SK-N-SH treated with all-trans-retinoic acid at 6 μM for 48 hours (cell line): ENCODE measurements around the gene RWDD4.

Source experiments
- ATAC-seq: fragments of 200-7000 bp; cut with Tn5 transposase; 3 replicates; pipeline ENCODE4 v1.9.1; 2020; ENCODE audit warnings: mild to moderate bottlenecking, moderate library complexity
- ARNTL ChIP-seq: fragments of 450-650 bp; formaldehyde crosslinking; IDR thresholded peaks from 2 replicates; pipeline ENCODE4 v1.5.0; 2020; ENCODE audit warnings: low read depth, mild to moderate bottlenecking, moderate library complexity, borderline replicate concordance
- BACH2 ChIP-seq: fragments of 250-450 bp; sonication (Bioruptor Pico); IDR thresholded peaks from 2 replicates; pipeline ENCODE4 v1.9.0; 2021; ENCODE audit warnings: mild to moderate bottlenecking, borderline replicate concordance
- CSDC2 ChIP-seq: fragments of 250-450 bp; sonication (Bioruptor Pico); IDR thresholded peaks from 2 replicates; pipeline ENCODE4 v1.5.0; 2020; ENCODE audit warnings: mild to moderate bottlenecking, moderate library complexity
- CSRNP3 ChIP-seq: fragments of 250-450 bp; sonication (Bioruptor Pico); IDR thresholded peaks from 2 replicates; pipeline ENCODE4 v1.5.1; 2021; ENCODE audit warnings: mild to moderate bottlenecking, moderate library complexity
- RARB ChIP-seq: fragments of 250-450 bp; sonication (Bioruptor Pico); IDR thresholded peaks from 2 replicates; pipeline ENCODE4 v1.8.0; 2021; ENCODE audit warnings: mild to moderate bottlenecking, moderate library complexity
- TCF4 ChIP-seq: fragments of 250-450 bp; sonication (Bioruptor Pico); IDR thresholded peaks from 2 replicates; pipeline ENCODE4 v1.8.0; 2021; ENCODE audit warnings: mild to moderate bottlenecking, moderate library complexity, borderline replicate concordance
- ZC3H10 ChIP-seq: fragments of 250-450 bp; sonication (Bioruptor Pico); IDR thresholded peaks from 2 replicates; pipeline ENCODE4 v1.5.1; 2021; ENCODE audit warnings: mild to moderate bottlenecking, moderate library complexity
- ZFP3 ChIP-seq: fragments of 250-450 bp; sonication (Bioruptor Pico); IDR thresholded peaks from 2 replicates; pipeline ENCODE4 v1.5.0; 2020; ENCODE audit warnings: mild to moderate bottlenecking, moderate library complexity
- ZNF565 ChIP-seq: fragments of 450-650 bp; formaldehyde crosslinking; conservative IDR thresholded peaks from 2 replicates; pipeline ENCODE4 v1.5.0; 2020; ENCODE audit warnings: low read depth, mild to moderate bottlenecking, moderate library complexity
- ZNF70 ChIP-seq: fragments of 450-650 bp; formaldehyde crosslinking; IDR thresholded peaks from 2 replicates; pipeline ENCODE4 v1.5.0; 2020; ENCODE audit warnings: mild to moderate bottlenecking, moderate library complexity
- ZNF8 ChIP-seq: fragments of 450-650 bp; formaldehyde crosslinking; IDR thresholded peaks from 2 replicates; pipeline ENCODE4 v1.5.0; 2020; ENCODE audit warnings: mild to moderate bottlenecking, moderate library complexity
- TF ChIP-seq, protein P1 (sequence below): fragments of 250-450 bp; sonication (Bioruptor Pico); IDR thresholded peaks from 2 replicates; pipeline ENCODE4 v1.5.1; 2020; ENCODE audit warnings: low read depth, mild to moderate bottlenecking, moderate library complexity
- TF ChIP-seq, protein P2 (sequence below): fragments of 250-450 bp; sonication (Bioruptor Pico); IDR thresholded peaks from 2 replicates; pipeline ENCODE4 v1.8.0; 2021; ENCODE audit warnings: low read depth, mild to moderate bottlenecking, moderate library complexity, borderline replicate concordance
- TF ChIP-seq, protein P3 (sequence below): fragments of 250-450 bp; sonication (Bioruptor Pico); IDR thresholded peaks from 2 replicates; pipeline ENCODE4 v1.8.0; 2020; ENCODE audit warnings: mild to moderate bottlenecking, moderate library complexity, borderline replicate concordance
- TF ChIP-seq, protein P4 (sequence below): fragments of 250-450 bp; sonication (Bioruptor Pico); IDR thresholded peaks from 2 replicates; pipeline ENCODE4 v1.5.0; 2020; ENCODE audit warnings: mild to moderate bottlenecking, moderate library complexity

Gene RWDD4

GRCh38 chr4:183670960-183671555, 12.1 kb upstream of the RWDD4 start (continued):
- no peak for TF ChIP-seq CSRNP3
- TF ChIP-seq, protein P1, sequence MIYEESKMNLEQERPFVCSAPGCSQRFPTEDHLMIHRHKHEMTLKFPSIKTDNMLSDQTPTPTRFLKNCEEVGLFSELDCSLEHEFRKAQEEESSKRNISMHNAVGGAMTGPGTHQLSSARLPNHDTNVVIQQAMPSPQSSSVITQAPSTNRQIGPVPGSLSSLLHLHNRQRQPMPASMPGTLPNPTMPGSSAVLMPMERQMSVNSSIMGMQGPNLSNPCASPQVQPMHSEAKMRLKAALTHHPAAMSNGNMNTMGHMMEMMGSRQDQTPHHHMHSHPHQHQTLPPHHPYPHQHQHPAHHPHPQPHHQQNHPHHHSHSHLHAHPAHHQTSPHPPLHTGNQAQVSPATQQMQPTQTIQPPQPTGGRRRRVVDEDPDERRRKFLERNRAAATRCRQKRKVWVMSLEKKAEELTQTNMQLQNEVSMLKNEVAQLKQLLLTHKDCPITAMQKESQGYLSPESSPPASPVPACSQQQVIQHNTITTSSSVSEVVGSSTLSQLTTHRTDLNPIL (CRISPR knock-in tag) = no peak

GRCh38 chr4:183670251-183670650, 11.3 kb upstream of the RWDD4 start:
- no peak for TF ChIP-seq BACH2 (CRISPR knock-in tag)
- TF ChIP-seq ZNF8 (CRISPR knock-in tag) = no peak
- no peak for TF ChIP-seq ZC3H10 (CRISPR knock-in tag)
- no peak for TF ChIP-seq ARNTL
- TF ChIP-seq CSRNP3 = no peak
- no peak for TF ChIP-seq ZFP3 (CRISPR knock-in tag)
- TF ChIP-seq ZNF565 (CRISPR knock-in tag) = no peak
- TF ChIP-seq RARB (CRISPR knock-in tag) = no peak
- ATAC-seq = no peak

DNA sequence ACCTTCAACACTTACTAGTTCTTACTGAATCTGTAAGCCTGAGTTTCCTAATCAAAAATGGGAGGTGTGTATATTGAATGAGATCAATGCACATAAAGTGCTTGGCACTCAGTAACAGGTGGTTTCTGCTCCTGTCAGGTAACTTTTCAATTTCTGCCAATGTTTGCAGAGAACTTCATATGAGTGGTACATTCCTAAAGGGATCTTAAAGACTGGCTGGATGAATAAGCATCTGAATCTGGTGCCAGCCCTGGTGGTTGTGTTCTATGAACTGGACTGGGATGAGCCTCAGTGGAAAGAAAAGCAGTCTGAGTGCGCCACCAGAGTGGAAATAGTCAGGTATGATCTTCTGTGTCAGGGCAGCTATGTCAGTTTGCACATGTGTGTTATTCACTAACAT, 7.1 kb upstream of the RWDD4 start:
- ATAC-seq = no peak
- TF ChIP-seq TCF4 (CRISPR knock-in tag) = no peak
- no peak for TF ChIP-seq ZC3H10 (CRISPR knock-in tag)
- TF ChIP-seq, protein P1 (CRISPR knock-in tag) = no peak
- TF ChIP-seq RARB (CRISPR knock-in tag) = no peak
- TF ChIP-seq, protein P2, sequence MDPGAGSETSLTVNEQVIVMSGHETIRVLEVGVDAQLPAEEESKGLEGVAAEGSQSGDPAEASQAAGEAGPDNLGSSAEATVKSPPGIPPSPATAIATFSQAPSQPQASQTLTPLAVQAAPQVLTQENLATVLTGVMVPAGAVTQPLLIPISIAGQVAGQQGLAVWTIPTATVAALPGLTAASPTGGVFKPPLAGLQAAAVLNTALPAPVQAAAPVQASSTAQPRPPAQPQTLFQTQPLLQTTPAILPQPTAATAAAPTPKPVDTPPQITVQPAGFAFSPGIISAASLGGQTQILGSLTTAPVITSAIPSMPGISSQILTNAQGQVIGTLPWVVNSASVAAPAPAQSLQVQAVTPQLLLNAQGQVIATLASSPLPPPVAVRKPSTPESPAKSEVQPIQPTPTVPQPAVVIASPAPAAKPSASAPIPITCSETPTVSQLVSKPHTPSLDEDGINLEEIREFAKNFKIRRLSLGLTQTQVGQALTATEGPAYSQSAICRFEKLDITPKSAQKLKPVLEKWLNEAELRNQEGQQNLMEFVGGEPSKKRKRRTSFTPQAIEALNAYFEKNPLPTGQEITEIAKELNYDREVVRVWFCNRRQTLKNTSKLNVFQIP (CRISPR knock-in tag) = no peak

DNA sequence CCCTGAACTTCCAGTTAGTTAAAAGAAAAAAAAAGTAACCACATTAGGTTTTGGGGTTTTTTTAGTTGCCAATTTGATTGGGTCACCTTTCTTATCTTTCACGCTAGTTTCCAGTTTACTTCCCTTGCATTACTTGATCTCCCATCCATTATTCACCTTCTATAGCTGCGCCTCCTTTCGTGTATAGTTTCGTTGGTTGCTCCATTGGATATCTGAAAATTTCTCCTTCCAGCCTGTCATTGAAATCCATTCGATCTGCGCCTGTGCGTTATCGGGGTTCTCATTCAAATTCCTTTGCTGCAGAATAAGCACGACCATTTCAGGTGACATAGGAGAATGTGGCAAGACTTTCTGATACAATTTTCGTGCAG, 872 bp upstream of the RWDD4 start:
- TF ChIP-seq, protein P3, sequence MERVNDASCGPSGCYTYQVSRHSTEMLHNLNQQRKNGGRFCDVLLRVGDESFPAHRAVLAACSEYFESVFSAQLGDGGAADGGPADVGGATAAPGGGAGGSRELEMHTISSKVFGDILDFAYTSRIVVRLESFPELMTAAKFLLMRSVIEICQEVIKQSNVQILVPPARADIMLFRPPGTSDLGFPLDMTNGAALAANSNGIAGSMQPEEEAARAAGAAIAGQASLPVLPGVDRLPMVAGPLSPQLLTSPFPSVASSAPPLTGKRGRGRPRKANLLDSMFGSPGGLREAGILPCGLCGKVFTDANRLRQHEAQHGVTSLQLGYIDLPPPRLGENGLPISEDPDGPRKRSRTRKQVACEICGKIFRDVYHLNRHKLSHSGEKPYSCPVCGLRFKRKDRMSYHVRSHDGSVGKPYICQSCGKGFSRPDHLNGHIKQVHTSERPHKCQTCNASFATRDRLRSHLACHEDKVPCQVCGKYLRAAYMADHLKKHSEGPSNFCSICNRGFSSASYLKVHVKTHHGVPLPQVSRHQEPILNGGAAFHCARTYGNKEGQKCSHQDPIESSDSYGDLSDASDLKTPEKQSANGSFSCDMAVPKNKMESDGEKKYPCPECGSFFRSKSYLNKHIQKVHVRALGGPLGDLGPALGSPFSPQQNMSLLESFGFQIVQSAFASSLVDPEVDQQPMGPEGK (CRISPR knock-in tag) = no peak
- TF ChIP-seq, protein P4, sequence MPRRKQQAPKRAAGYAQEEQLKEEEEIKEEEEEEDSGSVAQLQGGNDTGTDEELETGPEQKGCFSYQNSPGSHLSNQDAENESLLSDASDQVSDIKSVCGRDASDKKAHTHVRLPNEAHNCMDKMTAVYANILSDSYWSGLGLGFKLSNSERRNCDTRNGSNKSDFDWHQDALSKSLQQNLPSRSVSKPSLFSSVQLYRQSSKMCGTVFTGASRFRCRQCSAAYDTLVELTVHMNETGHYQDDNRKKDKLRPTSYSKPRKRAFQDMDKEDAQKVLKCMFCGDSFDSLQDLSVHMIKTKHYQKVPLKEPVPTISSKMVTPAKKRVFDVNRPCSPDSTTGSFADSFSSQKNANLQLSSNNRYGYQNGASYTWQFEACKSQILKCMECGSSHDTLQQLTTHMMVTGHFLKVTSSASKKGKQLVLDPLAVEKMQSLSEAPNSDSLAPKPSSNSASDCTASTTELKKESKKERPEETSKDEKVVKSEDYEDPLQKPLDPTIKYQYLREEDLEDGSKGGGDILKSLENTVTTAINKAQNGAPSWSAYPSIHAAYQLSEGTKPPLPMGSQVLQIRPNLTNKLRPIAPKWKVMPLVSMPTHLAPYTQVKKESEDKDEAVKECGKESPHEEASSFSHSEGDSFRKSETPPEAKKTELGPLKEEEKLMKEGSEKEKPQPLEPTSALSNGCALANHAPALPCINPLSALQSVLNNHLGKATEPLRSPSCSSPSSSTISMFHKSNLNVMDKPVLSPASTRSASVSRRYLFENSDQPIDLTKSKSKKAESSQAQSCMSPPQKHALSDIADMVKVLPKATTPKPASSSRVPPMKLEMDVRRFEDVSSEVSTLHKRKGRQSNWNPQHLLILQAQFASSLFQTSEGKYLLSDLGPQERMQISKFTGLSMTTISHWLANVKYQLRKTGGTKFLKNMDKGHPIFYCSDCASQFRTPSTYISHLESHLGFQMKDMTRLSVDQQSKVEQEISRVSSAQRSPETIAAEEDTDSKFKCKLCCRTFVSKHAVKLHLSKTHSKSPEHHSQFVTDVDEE (CRISPR knock-in tag) = no peak
- TF ChIP-seq CSDC2 (CRISPR knock-in tag) (no peak), ZFP3 (CRISPR knock-in tag) (no peak), ZNF70 (CRISPR knock-in tag) (no peak)

More for the DNA sequence above, 872 bp upstream of the RWDD4 start:
- no peak for ATAC-seq
